HG02759 (cell line): ENCODE data around the gene SLC22A4.
A peak's percentile ranks its signal among the peaks of the same experiment; 100 is the strongest.

ENCODE experiments used
- ATAC-seq: cut with Tn5 transposase; IDR thresholded peaks from one replicate; pipeline ENCODE4 v1.9.1; 2021; ENCODE audit warnings: mild to moderate bottlenecking, moderate library complexity; ENCODE audit not compliant: unreplicated experiment

The SLC22A4 gene

DNA sequence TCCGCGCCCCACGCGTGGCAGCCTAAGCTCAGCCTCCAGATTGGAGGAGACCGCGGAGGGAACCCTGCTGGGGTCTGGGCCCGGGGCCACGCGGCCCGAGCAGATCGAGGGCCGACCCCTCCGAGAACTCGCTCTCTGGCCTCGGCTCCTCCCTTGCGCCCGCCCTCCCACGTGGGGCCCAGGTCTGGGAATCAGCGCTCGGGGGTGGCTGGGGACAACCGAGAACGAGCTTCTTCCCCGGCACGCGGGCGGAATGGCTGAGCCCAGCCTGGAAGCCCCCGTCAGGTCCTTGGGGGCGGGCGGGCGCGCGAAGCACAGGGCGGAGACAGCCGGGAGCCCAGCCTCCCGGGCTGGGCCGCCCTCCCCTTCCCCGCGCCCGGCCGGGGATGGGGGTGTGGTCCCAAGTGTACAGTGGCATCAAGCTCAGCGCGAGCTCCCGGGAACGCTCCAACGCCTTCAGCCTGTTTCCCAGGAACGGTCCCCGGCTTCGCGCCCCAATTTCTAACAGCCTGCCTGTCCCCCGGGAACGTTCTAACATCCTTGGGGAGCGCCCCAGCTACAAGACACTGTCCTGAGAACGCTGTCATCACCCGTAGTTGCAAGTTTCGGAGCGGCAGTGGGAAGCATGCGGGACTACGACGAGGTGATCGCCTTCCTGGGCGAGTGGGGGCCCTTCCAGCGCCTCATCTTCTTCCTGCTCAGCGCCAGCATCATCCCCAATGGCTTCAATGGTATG, at the start of gene SLC22A4:
TSS of gene SLC22A4 (plus strand) at position 403 of the 736 bp plus-strand sequence. CDS start at position 626, 223 bp downstream.
- peak; percentile 84 for ATAC-seq

DNA sequence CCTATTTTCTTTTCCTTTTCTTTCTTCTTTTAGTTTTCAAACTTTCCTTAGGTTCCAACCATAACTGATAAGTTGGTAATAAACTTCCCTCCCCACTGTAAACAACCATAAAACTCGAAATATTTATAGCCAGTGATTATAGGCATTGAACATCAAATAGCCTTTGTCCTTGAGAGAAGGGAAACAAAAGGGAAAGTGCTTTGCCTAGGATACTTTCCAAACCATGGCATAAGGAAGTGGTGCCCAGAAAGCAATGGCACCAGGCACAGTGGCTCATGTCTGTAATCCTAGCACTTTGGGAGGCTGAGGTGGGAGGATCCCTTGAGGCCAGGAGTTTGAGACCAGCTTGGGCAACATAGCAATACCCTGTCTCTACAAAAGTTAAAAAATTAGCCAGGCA, 48.6 kb upstream of the SLC22A4 start:
- no peak for ATAC-seq

DNA sequence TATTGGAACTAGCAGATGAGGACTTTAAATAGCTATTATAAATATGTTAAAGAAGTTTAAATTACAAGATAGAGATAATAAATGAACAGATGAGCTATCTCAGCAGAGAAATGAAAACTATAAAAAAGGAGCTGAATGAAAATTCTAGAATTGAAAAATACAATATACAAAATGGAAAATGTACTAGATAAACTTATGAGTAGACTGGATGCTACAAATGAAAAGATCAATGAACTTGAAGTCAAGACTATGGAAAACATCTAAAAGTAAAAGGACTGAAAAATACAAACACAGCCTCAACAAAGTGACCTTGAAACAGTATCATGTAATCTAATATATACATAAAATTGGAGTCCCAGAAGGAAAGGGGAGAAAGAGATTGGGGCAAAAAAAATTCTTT, 47.4 kb upstream of the SLC22A4 start:
- no peak for ATAC-seq

DNA sequence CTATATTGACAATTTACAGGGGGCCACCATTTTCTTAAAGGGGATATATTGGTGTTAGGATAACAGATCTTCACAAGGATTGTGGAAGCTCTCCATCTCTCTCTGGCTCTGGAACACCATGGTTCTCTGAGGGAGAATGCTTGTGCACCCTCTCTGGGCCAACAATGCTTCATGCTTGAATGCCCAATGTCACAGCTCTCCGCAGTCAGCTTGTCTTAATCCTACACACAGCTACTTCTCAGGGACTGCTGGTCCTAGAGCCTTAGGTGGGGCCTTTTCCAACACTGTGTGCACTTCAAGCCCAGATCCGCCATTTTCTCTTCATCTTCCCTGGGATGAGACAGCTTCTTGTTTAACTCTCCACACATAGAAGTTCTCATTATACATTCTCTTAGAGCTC, 43.6 kb upstream of the SLC22A4 start:
- no peak for ATAC-seq

DNA sequence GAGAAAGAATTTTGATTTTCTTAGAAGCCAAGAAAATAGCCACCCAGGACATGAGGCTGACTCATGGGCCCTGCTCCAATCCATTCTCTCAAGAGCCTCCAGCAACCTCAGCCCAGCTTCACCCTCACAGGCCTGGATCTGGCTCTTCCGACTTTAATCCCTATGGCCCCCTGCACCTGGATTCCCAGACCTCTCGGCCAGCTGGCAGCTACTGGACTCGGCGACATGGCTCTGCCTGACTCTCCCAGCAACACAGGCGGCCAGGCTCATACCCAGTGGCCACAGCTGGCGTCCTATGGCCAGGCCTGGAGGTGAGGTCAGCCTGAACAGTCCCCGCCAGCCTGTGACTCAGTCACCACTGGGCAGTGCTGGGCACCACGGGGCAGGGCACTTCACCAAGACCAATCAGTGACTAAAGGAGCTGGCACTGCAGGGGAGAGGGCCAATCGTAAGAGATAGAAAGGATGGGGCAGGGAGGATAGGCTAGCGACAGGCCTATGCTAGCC, 42.9 kb upstream of the SLC22A4 start:
- no peak for ATAC-seq

DNA sequence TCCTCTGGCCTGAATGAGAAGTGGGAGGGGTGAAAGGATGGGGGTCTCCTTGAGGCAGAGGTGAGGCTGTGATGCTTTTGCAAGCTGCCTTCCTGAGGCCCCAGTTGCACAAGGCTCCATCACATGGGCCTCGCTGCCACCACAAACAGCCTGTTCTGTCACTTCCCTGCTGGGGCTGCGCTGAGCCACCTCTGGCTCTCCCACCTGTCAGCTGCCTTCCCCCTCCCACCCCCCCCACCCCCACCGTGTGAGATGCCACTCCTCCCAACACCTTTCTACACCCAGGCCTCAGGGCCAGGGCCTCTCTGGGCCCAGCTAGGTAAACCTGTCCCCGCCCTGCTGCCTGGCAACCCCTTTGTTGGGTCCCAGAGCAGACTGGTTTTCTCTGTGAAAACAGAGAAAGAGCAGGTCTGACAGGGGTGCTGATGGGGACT, 41.2 kb upstream of the SLC22A4 start:
- ATAC-seq = no peak

DNA sequence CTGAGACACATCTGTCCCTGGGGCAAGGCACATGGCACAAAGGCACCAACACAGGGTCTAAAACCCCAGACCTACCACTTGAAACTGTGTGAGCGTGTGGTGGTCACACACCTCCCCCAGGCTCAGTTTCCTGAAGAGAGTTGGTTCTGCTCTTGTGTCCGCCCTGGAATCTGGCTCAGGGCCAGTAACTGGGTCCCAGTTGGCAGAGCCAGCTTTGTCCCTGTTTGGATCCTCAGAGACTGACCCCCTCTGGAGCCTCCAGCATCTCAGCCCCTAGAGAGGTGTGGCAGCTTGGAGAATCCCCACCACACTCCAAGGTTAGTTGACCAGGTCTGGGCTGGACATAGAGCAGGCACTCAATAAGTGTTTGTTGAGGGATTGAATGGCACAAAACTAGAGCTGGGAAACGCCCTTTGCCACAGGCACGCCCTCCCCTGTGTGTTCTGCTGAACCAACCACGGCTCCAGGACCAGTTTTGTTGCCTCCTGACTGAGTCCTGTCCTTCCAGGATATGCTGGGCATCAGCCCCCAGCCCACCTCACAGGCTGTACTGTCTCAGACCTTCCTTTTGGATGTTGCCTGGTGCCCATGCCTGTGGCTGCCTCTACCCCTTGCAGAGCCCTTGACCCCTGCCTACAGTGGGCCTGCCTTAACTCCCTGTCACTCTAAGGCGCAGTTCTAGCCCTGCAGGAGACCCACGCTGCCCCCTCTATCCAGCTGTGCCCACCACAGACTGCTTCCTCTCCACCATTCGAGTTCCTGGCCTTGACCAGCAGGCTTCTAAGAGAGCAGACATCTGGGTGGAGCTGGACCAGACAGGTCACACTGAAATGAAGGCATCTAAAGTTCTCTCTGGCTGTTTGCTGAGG, 40.5 kb upstream of the SLC22A4 start:
- no peak for ATAC-seq

DNA sequence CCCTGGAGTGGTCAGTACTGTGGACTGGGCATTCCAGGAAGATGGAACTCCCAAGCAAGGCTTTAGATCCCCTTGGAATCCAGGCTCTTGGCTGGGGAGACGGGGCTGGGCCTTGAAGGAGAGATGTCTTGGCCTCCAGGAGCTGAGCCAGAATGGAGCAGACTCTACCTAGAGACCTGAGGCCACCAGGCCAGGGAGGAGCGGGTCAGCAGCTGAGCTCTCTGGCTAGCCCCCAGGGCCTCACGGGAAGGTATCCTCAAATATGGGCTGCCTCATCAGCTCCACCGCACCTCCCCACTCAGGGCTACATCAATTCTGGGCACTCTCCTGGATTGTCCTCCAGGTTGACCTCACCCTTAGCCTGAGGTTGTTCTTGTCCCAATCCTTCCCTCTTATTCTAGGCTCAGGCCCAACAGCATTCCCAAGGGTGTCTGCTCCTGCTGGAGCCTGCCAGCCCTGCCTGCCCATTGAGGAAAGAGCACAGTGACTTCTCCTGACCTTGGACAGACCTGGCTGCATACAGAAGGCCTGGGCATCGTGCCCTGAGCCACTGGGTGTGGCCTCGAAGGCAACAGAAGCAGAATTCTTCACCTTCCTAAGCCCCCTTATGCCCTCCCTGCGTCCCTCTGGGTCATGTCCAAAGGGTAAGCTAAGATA, 39.7 kb upstream of the SLC22A4 start:
- ATAC-seq = no peak

DNA sequence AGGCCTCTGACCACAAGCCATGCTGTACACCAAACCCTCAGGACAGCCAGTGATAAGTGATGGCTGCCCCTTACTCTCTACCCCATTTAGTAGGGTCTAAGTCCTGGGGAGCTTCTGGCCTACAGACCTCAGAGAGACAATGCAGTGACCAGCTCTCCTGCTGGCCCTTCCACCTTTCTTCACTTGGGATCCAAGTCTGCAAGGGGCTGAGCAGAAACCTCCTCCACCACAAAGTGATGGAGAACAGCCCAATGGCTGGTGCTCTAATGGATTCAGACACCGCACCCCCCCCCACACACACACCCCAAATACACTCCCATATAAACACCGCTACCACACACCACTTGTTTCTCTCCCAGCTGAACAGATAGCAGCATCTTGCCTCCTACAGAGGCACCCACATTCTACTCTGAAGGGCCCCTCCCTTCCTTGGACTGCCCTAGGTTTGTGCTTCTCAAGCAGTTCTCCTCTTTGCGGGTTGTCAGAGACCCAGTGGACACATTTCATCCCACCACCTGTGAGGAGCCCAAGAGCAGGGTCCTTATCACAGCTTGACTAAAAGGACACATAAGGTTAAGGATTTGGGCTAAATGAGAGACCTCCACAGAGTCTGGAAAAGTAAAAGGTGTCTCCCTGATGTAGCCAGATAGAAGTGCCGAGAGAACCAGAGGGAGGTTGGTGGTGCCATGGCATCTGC, 38.0 kb upstream of the SLC22A4 start:
- ATAC-seq = no peak

DNA sequence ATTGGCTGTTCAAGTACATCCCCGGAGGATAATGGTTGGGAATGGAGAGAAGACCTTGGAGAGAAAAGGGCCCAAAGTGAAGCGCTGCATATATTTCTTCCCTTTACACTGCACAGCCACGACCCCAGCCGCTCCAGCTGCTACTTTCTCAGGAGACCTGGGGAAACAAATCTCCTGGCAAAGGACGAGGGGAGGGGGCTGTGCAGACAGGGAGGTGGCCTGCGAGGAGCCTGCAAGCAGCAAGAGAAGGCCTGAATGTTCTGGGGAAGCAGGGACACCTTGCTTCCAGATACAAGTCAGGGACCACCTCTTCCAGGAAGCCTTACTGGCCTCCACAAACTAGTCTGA, 37.4 kb upstream of the SLC22A4 start:
- ATAC-seq = no peak

DNA sequence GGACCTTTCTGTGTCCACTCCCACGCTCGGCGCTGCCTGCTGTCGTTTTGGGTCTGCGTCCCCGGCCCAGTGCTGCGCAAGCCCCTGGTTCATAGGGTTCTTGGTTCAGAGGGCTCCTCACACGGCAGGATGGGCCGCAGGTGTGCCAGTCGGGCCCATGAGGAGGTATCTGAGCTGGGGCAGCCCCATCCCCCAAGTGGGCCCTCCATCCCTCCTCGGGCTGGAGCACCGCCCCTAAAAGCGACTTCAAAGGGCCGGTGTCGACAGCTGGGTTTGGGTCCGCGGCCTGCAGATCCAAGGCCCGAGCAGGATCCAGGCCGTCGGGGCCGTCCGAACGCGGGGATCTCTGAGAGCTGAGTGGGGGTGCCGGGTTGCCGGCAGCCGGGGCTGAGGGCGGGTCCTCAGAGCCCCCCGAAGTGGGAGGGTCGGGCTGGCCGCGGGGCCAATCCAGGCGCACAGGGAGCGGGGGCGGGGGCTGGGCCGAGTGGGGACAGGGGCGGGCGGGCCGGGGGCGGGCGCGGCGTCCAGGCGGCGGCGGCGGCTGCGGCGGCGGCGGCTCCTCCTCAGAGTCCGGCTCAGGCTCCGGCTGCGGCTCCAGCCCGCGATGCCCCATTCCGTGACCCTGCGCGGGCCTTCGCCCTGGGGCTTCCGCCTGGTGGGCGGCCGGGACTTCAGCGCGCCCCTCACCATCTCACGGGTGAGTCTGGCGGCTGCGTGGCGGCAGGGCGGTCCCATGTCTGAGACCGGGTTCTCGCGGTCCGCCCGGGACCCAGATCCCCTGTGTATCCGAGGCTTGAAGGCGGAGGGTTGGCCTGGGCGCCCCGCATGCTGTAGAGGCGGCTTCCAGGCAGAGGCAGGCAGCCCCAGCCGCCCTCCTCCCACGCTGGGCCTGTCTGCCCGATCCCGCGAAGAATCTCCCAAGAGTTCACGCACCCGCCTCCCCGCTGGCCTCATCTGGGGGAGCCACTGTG, 36.8 kb upstream of the SLC22A4 start, which contains the start of gene PDLIM4:
TSS of gene PDLIM4 (plus strand) at position 566 of the 971 bp plus-strand sequence. CDS start at position 605, 39 bp downstream.
- ATAC-seq = no peak

DNA sequence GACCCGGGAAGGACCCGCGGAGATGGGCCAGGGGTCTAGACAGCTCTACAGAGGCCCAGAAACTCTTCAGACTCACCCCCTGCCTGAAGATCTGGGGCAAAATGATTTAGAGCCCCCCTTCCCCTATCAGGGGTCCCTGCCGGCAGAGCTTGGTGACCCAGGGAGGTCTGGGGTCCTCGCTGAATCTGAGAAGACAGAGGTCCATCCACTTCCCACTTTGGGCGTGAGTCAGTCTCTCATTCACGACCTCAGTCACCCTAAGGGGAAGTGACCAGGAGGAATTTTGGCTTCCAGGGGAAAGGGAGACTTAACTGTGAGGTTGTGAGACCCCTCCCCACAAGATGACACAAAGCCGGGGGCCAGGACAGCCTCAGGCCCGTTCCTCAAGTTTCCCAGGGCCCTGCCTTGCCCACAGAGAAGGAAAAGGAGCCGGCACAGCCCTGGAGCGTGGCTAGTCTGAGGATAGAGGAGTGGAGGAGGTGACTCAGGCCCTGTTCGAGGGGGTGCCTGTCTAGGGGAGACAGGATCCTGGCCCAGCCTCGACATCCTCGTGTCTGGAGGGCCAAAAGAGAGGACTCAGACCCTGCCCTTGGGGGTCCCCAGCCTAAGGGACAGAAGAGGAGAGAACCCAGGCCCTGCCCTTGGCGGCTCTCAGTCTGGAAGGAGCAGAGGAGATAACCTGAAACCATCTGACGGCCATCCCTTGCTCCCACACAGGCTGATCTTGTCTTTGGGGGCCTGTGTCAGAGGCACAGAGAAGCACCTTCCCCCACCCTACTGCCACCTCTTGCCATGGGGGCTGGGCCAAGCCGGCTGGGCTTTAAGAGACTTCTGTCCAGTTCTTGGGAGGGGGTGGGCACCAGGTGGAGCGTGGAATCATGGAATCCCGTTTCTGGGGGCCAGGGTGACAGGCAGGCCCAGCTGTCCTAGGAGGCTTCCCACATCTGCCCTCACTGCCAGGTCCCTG, 35.8 kb upstream of the SLC22A4 start:
- ATAC-seq = no peak

DNA sequence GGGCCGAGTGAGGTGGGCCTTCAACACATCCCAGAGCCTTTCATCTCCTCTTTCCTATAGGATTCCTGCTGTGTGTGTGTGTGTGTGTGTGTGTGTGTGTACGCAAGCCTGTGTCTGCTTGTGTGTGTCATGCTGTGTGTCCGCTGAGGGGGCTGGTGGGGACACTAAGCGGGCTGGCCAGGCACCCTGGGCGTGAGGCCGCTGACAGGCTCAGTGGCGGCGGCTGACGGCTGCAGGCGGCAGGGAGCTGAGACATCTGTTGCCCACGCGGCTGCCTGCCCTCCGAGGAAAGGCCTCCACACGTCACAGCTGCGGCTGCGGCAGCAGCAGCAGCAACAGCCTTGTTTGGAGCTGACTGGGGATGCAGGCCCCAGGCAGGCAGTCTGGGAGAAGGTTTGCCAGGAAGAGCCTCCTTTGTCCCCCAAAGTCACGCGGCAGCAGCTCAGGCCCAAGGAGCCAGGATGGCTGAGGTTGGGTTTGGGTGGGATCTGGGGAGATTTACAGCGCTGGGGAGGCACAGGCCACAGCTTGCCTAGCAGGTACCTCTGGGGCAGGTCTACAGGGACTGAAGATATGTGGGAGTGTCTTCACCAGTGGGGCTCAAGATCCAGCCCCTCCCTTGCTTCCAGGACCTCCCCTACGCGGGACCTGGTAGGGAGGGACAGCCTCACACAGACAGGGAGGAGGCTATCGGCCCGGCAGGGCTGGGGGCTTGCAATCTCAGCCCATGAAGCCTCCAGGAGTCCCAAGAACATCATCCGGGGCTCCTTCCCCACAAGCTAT, 34.9 kb upstream of the SLC22A4 start:
- ATAC-seq = no peak

DNA sequence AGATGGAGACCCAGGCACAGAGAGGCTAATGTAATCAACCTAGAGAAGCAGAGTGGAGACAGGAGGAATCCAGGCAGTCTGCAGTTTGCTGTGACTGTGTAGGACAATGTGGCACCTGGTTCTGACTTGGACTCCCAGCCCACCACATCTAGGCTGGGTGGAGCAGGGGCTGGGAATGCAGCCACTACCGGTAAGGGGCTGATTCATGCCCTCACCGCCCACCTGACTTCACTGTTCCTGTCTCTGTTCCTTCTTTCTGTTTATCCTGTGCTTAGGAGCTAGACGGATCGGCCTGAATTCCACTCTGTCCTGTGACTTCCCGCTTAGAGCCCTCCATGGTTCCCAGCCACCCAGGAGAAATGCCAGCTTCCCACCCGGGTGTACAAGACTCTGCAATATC, 34.1 kb upstream of the SLC22A4 start:
- ATAC-seq = no peak

DNA sequence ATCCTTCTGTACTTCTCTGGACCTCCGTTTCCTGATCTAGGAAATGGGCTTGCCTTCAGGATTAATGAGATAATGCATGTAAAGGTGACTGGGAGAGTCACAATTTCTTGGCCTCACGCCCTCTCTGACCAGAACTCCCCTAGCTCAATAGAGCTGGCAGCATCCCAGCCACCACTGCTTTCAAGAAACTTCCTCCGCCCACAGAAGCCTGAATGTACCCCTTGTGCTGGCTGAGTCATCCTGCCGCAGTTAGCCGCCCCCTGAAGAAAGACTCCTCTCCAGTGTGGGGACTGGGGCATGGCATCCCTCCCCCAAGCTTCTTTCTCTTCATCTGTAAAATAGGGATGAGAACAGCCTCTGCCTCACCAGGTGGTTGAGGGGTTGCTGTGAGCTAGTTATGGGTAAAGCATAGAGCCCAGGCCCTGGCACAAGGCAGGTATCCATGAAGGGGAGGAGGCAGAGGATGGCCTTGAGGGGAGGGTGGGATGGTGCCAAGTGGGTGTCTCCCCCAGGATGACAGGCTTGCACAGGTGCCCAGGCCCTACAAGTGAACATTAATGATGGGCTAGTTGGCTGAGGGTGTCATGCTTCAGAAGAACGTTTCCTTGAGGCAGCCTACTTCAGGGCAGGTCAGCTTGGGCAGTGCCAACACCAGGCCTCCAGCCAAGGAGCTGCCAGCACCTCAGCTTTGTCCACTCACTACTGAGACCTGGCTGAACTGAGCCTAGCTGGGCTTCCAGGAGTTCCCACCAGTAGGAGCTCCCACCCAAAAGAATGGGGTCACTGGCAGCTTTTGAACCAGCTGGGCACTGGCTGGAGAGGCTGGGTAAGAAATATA, 33.3 kb upstream of the SLC22A4 start:
- peak; percentile 72 for ATAC-seq

DNA sequence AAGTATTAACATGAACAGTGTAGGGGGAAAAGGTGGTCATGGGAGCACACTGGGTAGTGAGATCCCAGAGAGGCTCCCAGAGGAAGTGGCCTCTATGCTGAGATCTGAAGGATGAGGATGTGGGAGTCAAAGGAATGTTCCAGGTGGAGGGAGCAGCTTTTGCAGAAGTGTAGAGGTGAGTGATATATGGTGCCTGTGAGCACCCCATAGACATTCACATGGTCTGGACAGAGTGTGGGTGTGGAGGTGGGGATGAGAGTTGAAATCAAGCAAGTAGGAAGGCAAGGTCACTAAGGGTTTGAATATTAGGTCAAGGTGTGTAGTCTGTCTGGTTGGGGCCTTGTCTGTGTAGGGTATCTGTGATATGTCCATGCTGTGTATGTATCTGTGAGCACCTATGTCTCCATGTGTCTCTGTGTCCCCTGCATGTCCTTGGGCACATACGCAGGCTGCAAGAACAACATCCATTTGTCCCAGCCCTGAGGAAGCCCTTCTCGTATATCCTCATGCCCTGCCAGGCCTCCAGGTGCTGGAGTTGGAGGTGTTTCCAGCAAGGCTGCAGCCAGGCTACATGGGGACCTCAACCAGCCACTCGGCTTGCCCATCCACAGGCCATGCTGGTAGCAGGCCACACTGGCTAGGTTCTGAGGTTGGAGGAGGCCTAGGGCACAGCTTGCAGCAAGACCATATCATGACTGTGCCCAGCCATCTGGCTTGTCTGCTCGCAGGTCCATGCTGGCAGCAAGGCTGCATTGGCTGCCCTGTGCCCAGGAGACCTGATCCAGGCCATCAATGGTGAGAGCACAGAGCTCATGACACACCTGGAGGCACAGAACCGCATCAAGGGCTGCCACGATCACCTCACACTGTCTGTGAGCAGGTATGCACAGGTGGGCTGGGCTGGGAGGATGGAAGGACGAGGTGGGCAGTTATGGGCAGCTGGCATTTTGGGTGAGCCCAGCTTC, 32.0 kb upstream of the SLC22A4 start:
- ATAC-seq = no peak
